Kidney (tissue), 14 donors: ENCODE data around the gene SEL1L2. TPM values are rescaled to one million over a fixed set of nuclear protein-coding genes. Genes with fewer than 3 reads are reported as not detected.

Experiments
- DNase-seq, 5 donors: peaks; one replicate each; pipeline ENCODE4 v3.0.0-alpha.2; 2013 to 2020
- FAIRE-seq: peaks from 2 replicates; lab custom pipeline; 2012; peaks lifted over from hg19 to GRCh38; lab: Jason Lieb, UNC
- H3K27ac ChIP-seq, 2 donors: one replicate each; pipeline ENCODE4 v1.7.0; 2013; ENCODE audit warnings: low read depth in 2 of 2, low read length in 2 of 2, inconsistent platforms in 1 of 2
- H3K27me3 ChIP-seq: one replicate; pipeline ENCODE4 v1.7.1; 2013; ENCODE audit warnings: low read length, inconsistent platforms; ENCODE audit not compliant: control insufficient read depth, insufficient read depth
- H3K36me3 ChIP-seq, 3 donors: one replicate each; pipeline versions ENCODE4 v1.7.0 to v1.7.1; 2013; ENCODE audit warnings: low read length in 3 of 3, control low read depth in 1 of 3, inconsistent platforms in 1 of 3; ENCODE audit not compliant: insufficient read depth in 3 of 3, control insufficient read depth in 2 of 3
- H3K4me1 ChIP-seq, 3 donors: one replicate each; pipeline versions ENCODE4 v1.7.0 to v1.7.1; 2013; ENCODE audit warnings: low read length in 3 of 3, inconsistent platforms in 1 of 3, low read depth in 1 of 3; ENCODE audit not compliant: control insufficient read depth in 2 of 3, insufficient read depth in 2 of 3
- H3K4me3 ChIP-seq, 3 donors: one replicate each; pipeline versions ENCODE4 v1.7.0 to v1.8.1; 2013; ENCODE audit warnings: low read length in 3 of 3, control low read depth in 1 of 3, inconsistent platforms in 1 of 3
- H3K9ac ChIP-seq, 3 donors: one replicate each; pipeline versions ENCODE4 v1.7.0 to v1.7.1; 2013; ENCODE audit warnings: low read length in 3 of 3, control low read depth in 1 of 3, inconsistent platforms in 1 of 3
- H3K9me3 ChIP-seq, 3 donors: one replicate each; pipeline versions ENCODE4 v1.7.0 to v1.7.1; 2013; ENCODE audit warnings: low read length in 3 of 3, control low read depth in 1 of 3, inconsistent platforms in 1 of 3; ENCODE audit not compliant: control insufficient read depth in 2 of 3, insufficient read depth in 1 of 3
- intact Hi-C: fragments of 100-400 bp; cut with DNase I; formaldehyde crosslinking; loops from one replicate; pipeline ENCODE4 v1.11.1; 2022
- polyA plus RNA-seq: library from polyadenylated mRNA; stranded (reverse); fragments of 350-450 nt; fragmentation: Illumina TruSeq; extraction: RNeasy Lipid Tissue Mini Kit (QIAGEN cat#74804); gene quantifications from one replicate; pipeline ENCODE4 v1.2.3, GENCODE V29; 2014; ENCODE audit warnings: low read depth, low replicate concordance; ENCODE audit not compliant: insufficient read depth
- total RNA-seq: library from RNA; stranded (reverse); fragmentation: NEBNext Ultra II Directional; extraction: Animal tissue kit (Norgen Biotek cat#: 25700); gene quantifications from one replicate; pipeline ENCODE4 v1.2.1, GENCODE V29; 2021
- TF ChIP-seq, protein P1 (sequence below): IDR thresholded peaks from 3 replicates; pipeline ENCODE4 v1.5.1; 2012; ENCODE audit warnings: mild to moderate bottlenecking, moderate library complexity, borderline replicate concordance; ENCODE audit not compliant: insufficient read depth; ENCODE audit errors: extremely low read depth
- donor health status: control.
- donor health status: control.
- donor health status: control.
- donor health status: control.
- donor health status: control.
- donor health status: DM: yes; HTN: yes; CAD: no.
- donor health status: Normal renal cell carcinoma (clear cell type).

The SEL1L2 gene
- total and polyA plus RNA-seq, 2 donors from 2014 or later: not detected

DNA sequence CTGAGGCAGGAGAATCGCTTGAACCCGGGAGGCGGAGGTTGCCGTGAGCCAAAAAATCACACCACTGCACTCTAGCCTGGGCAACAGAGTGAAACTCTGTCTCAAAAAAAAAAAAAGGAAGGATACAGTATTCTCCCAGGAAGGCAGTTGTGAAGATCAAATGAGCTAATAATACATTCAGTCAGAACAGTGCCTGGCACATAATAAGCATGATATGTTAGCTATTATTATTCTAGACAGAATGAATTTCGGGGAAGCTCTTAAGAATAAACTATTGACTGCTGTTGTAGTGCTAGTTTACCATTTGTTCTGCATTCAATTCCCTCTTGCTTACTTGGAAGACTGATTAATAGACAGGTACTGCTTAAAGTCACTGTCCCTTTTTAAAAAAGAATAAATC lies 164.9 kb downstream of the SEL1L2 start:
- TF ChIP-seq, protein P1, sequence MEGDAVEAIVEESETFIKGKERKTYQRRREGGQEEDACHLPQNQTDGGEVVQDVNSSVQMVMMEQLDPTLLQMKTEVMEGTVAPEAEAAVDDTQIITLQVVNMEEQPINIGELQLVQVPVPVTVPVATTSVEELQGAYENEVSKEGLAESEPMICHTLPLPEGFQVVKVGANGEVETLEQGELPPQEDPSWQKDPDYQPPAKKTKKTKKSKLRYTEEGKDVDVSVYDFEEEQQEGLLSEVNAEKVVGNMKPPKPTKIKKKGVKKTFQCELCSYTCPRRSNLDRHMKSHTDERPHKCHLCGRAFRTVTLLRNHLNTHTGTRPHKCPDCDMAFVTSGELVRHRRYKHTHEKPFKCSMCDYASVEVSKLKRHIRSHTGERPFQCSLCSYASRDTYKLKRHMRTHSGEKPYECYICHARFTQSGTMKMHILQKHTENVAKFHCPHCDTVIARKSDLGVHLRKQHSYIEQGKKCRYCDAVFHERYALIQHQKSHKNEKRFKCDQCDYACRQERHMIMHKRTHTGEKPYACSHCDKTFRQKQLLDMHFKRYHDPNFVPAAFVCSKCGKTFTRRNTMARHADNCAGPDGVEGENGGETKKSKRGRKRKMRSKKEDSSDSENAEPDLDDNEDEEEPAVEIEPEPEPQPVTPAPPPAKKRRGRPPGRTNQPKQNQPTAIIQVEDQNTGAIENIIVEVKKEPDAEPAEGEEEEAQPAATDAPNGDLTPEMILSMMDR: no peak
- intact Hi-C loops: loop anchor here (10.0 kb wide), 1 partner anchor 229 kb away; no protein-coding TSS in a partner anchor
- FAIRE-seq: no peak
- Histone ChIP-seq H3K9me3 (no peaks in the 10 kb centered on the region), H3K9ac (no peak overlapping the region), H3K36me3 (no peaks in the 10 kb centered on the region), H3K4me3 (no peak overlapping the region), H3K4me1 (no peaks in the 10 kb centered on the region), H3K27ac (no peak overlapping the region), H3K27me3 (no peaks in the 10 kb centered on the region)
- DNase-seq: no peak

- FAIRE-seq (no peak), DNase-seq (no peak)
- no peak overlapping the region for H3K9ac ChIP-seq
- intact Hi-C loops: loop anchor here (10.0 kb wide), 1 partner anchor 230 kb away; no protein-coding TSS in a partner anchor
- no peaks in the 10 kb centered on the region for H3K9me3 ChIP-seq
- H3K4me1 ChIP-seq: no peaks in the 10 kb centered on the region
- H3K36me3 ChIP-seq: no peaks in the 10 kb centered on the region
- H3K27ac ChIP-seq: no peak overlapping the region
- TF ChIP-seq, protein P1: no peak
- H3K27me3 ChIP-seq: no peaks in the 10 kb centered on the region
- no peak overlapping the region for H3K4me3 ChIP-seq
These were observed 166.0 kb downstream of the SEL1L2 start for GRCh38 chr20:13824459-13824858.

GRCh38 chr20:13822459-13822858 lies 168.0 kb downstream of the SEL1L2 start:
- H3K27me3 ChIP-seq: no peaks in the 10 kb centered on the region
- H3K4me1 ChIP-seq: no peaks in the 10 kb centered on the region
- DNase-seq (no peak), FAIRE-seq (no peak)
- H3K27ac ChIP-seq: no peak overlapping the region
- H3K9me3 ChIP-seq: no peaks in the 10 kb centered on the region
- no peak overlapping the region for H3K4me3 ChIP-seq
- no peak overlapping the region for H3K9ac ChIP-seq
- TF ChIP-seq, protein P1: no peak
- H3K36me3 ChIP-seq: peaks cover 0 to 6% (median 5%) of the 10 kb centered on the region in 3 donors
- intact Hi-C loops: loop anchor here (10.0 kb wide), 1 partner anchor 232 kb away; no protein-coding TSS in a partner anchor

DNA sequence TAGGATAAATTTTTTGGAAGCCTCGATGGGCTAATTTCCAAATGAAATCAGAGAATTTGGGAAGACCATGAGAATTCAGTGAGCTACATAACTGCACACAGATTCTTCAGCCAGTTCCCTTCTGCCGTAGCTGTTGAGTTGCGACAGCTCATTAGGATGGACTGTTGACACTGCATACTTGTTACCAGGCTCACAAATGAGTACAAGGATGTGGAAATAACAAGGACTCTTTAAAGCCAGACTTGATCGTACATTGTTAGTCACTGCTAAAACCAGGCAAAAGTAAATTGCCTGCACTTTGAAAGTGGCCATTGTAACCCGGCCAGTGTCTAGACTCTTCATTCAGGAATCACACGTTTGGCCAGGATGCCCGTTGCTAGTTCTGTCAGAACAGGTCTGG lies 168.5 kb downstream of the SEL1L2 start:
- TF ChIP-seq, protein P1: no peak
- DNase-seq (no peak), FAIRE-seq (no peak)
- H3K9ac ChIP-seq: no peak overlapping the region
- intact Hi-C loops: loop anchor here (10.0 kb wide), 1 partner anchor 233 kb away; no protein-coding TSS in a partner anchor
- H3K27me3 ChIP-seq: no peaks in the 10 kb centered on the region
- H3K9me3 ChIP-seq: no peaks in the 10 kb centered on the region
- no peak overlapping the region for H3K4me3 ChIP-seq
- no peak overlapping the region for H3K27ac ChIP-seq
- H3K4me1 ChIP-seq: no peaks in the 10 kb centered on the region
- H3K36me3 ChIP-seq: peaks cover 0 to 8% (median 5%) of the 10 kb centered on the region in 3 donors
